COR-L47 (cell line): ENCODE results near the gene PPIE.
A peak's percentile ranks its signal among the peaks of the same experiment; 100 is the strongest.

Experiments used
- DNase-seq: peaks from one replicate; lab custom pipeline; 2025; lab: John Stamatoyannopoulos, UW

The PPIE gene

DNA sequence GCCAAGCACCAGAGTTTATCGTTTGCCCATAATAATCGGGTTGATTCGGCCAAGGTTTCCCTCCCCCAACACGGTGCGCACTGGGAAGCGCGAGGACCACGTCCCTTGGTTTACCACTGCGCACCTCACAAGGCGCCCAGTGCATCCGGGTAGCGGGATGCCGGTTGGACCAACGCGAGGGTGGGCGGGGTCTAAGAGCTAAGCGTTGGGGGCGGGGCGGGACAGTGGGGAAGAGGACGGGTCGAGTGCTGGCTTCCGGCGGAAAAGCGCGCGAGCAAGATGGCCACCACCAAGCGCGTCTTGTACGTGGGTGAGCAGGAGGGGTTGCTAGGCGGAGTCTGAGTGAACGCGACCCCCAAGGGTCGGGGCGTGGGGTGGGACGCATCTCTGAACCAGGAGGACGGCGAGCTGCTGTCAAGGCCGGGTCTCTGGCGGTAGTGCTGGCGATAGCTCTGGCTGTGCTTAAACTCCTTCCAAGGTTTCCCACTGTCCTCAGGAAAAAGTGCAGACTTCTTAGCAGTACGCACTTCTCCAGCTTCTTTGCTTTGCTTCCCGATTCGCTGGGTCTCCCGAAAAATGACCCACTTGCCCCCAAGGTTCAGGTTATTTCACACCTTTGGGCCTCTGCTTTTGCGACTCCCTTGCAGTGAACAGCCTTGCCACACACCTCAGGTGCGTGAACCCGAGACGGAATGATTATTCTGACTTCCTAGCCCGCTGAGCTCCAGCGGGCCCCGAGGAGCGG is at the start of gene PPIE:
Gene PPIE (plus strand): TSS at position 261 of the 745 bp plus-strand sequence. CDS start 19 bp downstream, at position 280.
- peak; percentile 97 for DNase-seq

DNA sequence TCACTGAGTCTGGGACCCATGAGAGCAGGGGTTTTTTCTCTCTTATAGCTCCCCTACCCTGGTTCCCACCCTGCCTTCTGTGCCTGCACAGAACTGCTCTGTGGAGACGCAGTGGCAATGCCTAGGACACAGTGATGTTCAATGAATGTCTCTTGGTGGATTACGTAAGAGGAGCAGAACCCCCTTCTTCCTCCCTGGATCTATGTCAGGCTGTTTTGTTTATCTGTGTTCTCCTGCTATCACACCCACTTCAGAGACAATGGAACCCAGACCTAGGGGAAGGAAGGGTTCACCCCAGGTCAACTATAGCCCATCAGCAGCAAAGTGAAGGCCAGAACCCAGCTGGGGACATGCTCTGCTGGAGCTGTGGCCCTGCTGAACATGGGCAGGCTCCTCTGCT is 49.5 kb upstream of the PPIE start:
- no peak for DNase-seq

DNA sequence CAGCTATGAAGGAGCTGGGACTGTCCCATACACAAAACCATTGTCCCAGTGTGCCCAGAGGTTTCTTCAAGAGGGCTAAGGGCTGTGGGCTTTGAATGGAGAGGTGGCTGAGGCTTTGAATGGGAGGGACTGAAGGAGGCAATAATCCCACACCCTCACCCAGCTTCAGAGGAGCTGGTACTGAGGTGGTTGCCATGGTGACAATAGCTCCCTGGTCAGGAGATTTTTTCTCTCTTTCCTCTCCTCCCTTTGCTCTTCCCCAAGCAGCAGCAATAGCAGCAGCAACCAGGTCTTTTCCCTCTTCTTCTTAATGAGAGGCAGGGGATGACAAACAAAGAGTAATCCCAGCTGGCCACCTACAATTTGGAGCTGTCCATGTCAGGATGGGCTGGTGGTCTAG is 49.0 kb upstream of the PPIE start:
- DNase-seq = no peak

DNA sequence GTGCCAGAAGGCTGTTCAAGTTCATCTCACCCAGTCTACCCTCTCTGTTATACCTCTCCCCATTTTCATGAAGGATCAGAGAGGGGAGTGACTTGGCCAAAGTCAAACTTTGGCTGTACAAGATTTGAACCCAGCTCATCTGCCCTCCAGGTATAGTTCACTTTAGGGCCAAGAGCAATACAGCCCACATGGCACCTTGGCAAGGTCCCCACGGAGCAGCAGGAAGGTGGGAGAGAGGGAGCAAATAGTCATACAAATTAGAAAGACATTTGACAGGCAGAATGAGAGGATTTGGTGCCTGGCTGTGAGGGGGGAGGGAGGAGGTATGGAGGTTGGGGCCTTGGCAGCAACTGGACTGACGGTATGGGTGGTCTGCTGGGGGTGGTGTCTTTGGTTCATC is 48.5 kb upstream of the PPIE start:
- DNase-seq = no peak

DNA sequence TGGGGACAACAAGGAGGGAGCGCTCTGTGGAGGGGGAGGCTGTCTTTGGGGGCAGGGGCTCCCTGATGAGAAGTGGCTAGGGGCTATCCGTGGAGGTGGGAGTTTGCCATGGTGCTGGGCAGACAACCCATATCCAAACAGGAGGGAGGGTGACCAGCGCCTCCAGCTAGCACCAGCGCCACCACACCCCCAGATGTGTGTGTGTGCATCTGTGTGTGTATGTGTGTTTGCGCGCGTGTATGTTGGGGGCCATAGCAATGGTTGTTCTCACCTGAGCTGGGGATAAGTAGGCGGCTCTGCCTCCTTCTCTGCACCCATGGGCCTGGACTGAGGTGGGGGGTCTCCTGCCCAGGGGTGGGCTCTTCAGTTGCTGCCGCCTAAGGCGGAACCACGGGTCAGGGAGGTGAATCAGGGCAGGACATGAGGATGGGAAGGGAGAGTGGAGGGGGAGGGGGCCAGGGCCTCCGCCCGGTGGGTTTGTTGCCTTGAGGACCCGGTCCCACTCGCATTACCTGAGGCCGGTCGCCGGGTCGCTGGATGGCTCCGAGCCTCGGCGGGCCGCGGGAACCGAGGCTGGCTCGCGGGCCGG is 47.8 kb upstream of the PPIE start:
- no peak for DNase-seq

DNA sequence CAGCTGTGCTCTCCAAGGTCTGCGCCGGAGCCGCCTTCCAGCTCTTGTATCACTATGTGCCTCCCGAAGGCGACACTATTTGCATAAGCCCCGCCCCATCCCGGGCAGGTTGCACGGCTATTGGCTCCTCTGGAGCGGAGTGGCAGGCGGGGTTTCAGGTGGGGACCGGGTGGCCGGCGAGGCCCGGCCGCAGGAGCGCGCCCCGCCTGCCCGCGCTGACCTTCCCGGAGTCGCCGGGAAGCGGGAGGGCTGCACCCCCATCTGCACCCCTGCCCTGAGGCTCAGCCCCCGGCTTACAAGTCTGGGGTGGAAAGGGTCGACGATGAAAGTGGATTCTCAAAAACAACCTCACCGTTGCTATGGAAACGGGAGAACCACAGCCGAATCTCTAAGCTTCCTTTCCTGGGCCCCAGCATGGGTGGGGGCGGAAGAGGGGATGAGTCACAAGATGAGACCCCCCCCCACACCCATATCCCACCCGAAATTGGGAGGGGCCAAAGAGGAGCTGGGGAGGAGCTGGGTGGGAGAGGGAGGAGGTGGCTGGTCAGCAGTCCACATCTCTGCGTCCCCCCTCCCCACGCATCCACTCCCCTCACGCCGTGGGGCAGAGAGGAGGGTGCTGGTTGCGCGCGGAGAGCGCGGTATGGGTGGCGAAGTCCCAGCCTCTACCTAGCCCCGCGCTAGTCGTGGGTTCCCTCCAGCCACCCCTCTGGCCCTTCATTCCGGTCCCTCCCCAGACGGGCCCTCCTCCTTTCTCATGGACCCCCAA is 47.1 kb upstream of the PPIE start, which contains the start of gene HPCAL4:
Gene HPCAL4 (minus strand): TSS at position 51 of the 769 bp plus-strand sequence. CDS start 6,830 bp downstream, outside the sequence.
- peak; percentile 88 for DNase-seq

DNA sequence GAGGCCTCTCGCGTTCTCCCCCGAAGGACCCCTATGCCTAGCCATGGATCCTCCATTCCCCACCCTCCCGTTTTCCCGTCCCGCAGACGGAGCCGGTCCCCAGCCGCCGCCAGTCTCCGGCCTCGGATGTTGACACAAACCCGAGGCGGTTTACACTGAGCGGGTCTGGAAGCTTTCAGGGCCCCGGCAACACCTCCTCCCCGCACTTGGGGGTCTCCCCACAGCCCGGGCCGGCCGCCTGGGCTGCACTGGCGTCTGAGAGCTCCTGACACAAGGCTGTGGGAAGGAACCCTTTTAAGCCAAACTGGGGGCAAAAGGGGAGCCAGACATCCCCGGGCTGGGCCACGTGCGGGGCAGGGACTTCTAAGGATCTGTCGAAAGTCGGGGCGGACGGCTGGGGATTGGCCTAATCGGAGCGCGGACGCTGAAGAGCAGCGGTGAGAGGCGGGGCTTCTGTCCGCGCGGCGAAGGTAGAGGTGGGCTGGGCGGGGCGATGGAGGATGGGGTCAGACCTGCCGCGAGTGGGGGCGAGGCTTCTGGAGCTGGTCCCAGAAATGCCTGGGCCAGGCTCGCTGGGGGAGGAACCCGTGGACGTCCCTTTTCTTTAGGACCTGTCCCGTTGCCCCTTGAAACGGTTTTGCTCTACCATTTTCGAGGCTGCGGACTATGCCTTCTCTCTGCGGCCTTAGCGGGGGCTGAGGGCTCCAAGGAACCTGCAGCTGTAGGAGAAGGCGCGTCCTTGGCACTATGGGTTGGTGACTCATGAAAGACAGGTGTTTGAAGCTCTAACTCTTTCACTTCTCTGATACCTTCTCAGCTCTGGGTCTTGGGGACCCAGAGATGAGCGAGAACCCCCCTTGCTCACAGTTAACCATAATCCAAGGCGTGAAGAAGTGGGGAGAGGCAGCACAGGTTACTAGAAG is 46.3 kb upstream of the PPIE start:
- no peak for DNase-seq

DNA sequence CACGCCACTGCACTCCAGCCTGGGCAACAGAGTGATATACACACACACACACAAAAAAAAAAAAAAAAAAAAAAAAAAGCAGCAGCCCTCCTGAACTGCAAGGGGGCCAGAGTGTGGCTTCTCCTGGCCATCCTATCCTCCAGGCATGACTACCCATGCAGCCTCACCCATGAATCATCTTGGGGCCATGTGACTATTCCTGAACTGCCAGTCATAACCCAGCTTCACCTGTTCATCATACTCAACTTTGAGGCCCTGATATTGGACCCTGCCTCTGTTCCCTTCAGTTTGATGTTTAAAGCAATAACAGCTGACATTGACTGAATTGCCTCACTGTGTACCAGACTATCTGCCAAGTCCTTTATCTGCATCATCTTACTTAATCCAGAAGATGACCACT is 44.7 kb upstream of the PPIE start:
- no peak for DNase-seq

DNA sequence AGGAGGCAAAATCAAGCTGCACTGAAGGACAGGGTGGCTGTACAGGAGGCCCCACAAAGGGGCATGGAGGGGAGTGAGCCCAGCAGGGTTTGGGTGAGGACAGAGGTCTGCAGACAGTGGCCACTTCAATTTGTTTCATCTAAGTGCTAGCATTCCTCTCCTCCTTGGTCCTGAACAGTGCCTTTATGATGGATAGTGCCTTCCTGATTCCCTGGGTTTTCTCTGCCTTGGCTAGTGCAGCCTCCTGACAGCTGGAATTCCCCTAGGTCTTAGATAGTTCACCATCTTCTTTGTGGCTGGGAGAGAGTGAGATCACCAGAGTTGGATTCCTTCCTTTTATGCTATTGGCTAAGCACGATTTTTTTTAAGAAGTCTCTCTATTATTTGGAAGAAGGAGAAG is 43.7 kb upstream of the PPIE start:
- no peak for DNase-seq

DNA sequence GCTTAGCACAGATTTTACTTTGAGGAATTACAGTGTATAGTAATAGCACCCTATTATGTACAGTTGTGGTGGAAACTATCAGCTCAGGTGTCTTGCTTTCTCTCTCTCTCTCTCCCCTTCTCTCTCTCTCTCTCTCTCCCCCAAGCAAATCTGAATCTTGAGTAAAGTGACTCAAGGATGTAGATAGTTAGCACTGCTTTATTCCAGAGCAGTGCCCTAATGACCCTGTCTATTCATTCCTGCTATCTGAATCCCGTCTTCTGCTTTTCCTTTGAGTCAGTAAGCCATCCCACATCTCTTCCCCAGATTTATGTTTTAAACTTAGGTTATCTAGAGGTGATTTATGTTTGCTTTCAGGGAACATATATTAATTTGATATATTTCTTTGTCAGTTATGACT is 42.2 kb upstream of the PPIE start:
- DNase-seq = no peak

DNA sequence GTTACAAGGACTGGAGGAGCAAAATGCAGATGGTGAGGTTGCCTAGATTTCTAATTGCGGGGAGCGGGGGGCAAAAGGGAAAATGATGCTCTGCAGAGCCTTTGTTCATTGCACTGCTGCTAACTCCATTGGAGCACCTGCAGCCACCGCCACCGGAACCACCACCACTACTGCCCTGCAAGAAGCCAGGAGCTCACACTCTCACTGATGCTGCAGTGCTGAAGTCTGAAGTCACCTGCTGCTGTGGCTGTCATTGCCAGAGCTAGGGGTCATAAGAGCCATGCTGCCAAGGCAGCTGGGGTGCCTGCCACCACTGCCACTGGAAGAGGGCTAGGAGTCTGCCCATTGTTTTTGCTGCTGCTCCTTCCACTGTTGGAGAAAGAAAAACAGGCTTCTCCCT is 40.1 kb upstream of the PPIE start:
- no peak for DNase-seq

DNA sequence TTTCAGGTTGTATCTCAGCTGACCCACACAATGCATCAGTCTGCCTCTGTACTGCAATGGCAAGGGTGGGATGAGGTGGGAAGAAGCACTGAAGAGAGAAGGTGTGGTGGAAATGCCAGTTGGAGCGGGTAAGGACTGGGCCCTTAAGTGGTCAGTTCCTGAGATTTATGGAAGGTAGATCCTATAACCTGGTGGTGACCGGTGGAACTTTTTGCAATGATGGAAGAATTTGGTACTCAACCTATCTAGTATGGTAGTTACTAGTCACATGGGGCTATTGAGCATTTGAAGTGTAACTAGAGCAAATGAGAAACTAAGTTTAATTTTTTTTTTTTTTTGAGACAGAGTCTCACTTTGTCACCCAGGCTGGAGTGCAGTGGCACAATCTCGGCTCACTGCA is 39.3 kb upstream of the PPIE start:
- no peak for DNase-seq

DNA sequence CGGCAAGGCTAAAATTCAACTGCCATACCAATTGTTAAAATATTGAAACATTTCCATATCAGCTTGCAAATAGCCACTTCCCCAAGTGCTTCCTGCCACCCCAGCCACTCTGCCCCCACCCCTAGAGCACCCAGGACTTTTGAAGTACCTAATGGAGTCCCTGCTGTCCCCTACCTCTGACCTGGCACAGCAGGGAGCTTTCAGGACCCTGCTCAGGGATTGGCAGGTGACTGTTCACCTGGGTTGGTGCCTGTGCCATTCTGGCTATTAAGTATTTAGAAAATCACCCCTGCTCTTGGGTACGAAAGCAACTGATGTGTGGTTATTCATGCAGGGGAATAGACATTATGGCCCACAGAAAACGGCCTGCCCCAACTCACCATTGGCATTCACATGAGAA is 38.3 kb upstream of the PPIE start:
- DNase-seq = no peak

DNA sequence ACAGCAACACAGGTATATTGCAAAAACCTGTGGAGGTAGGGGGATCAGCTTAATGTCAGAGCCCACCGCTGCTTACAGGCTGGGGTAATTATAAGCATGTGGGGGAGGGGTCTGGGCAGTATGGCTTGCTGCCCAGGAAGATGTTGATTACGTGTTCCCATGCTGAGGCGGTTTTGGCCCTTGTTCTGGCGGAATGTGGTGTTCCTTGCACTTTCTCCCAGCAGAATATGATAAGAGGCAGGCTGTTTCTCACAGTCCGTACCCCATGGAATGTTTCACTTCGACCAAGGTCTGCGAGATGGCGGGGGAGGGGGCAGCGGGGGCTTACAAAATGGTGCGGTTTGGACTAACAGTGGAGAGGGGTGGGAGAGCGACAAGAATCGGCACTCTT is 37.6 kb upstream of the PPIE start:
- DNase-seq = peak; percentile 34

DNA sequence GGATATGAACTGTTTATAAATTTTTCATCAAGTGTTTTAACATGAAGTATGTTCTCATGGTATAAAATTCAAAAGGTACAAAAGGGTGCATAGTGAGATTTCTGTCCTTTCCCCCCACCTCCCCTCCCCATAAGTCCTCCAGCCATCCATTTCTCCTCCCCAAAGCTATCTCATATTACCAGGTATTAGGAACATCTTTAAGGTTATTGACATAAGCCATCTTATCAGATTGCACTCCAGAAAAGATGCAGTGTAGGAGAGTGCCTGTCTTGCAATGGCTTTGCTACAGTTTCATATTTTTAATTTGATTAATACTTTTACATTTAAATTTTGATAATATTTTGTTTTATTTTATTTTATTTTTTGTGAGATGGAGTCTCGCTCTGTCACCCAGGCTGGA is 33.9 kb upstream of the PPIE start:
- no peak for DNase-seq

DNA sequence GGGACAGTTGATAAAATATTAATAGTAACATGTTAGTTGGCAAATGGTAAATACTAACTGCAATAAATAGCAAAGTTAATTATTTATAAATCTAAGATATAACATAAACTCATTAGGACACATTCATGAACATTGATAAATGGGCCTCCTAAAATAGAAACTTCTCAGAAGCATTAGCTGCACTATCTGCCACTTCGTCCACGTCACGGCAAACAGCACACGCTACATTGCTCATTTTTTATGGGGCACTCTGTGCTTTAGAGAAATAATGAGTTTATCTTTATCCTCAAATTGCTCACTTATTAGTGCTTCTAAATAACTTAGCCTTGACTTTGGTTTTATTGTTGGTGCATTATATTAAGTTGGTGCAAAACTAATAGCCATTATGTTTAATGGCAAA is 31.2 kb upstream of the PPIE start:
- no peak for DNase-seq

DNA sequence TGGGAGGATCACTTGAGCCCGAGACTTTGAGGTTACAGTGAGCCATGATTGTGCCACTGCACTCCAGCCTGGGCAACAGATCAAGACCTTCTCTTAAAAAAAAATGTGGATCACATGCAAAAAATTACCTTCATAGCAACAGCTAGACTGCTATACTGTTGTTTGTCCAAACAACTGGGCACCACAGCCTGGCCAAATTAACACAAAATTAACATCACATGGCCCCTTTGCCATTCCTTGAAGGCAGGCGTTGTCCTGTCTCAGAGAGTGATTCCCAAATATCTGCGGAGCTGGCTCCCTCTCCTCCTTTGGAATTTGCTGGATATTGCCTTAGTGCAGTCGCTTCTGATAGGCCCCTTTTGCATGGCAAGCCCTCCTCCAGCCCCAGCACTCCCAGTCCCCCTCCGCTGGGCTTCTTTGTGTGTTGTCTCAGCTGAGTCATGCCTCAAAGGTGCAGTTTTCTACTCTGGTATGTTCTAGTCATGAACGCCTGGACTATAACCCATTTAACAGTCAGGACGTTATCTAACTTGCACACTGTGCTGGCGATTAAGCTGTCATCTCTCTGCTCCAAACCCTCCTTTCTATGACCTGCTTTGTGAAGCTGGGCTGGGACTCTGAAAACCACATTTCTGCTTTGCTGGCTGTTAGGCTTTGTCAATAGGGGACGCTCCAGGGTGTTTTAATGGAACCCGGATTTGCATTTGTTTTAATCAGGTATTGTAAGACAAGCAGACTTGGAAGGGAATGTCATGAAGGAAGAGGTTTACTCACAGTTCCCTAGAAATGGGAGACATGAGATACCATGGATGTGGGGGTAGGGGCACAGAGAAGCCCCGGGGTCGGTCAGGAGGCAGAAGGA is 27.3 kb upstream of the PPIE start:
- DNase-seq = no peak

DNA sequence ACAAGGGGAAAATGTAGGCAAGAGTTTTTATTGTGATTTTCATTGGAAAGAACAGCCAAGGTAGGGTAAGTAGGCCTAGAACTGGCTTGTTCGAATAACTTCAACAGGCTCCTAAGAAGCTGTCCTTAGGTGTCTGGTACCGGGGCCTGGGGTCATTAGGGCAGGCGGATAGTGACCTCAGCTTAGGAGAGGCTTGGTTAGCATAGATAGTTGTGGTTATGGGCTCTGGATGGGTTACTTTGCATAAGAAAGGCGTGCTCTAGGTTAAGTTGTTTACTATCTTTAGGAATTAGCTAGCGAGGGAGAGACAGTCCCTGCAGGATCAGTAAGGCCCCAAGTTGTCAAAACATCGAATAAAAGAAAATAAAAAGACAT is 26.7 kb upstream of the PPIE start:
- DNase-seq = no peak

DNA sequence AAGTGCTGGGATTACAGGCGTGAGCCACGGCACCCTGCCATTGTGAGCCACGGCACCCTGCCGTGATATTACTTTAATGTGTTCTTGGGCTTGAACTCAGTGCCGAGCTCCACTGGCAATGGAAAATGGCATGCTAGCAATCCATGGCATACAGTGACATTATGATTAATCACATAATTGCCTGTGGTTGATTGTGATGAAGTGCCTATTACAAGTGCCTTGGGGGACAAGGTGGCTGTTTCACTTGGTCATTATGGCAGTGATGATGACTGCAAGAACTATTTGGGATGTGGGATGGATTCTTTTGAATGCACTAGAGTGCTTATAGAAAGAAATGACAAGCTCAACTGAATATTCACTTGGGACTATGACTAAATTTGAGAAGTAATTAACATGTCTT is 25.1 kb upstream of the PPIE start:
- DNase-seq = no peak

DNA sequence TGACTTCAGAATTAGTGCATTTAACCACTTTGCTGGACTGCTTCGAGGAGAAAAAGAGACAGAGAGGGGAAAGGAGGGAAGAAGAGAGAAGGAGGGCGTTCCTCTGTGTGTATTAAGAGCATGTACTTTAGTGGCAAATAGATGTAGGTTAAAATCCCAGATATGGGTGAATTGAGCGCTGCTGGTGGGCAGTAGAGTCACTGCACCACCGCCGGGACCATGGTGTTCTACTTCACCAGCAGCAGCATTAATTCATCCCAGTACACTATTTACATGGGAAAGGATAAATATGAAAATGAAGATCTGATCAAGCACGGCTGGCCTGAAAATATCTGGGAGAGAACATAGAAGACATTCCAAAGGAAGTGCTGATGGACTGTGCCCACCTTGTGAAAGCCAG is 20.9 kb upstream of the PPIE start:
- DNase-seq = no peak
